WTC11 (cell line): ENCODE results near the gene LTBP1. TPM values are rescaled to one million over a fixed set of nuclear protein-coding genes. Genes with fewer than 3 reads are reported as not detected.

ENCODE experiments used
- ATAC-seq: fragments of 200-7000 bp; cut with Tn5 transposase; 2 replicates; pipeline ENCODE4 v1.10.0; 2021; ENCODE audit warnings: mild to moderate bottlenecking, moderate library complexity
- CTCF ChIA-PET: fragments of 300-600 bp; sonication (Branson Sonifier 250); formaldehyde crosslinking; loops from one replicate; lab custom pipeline; 2021; ENCODE audit warnings: antibody characterized with exemption; lab: Charles Lee
- POLR2A ChIA-PET: fragments of 350-600 bp; sonication (Branson Sonifier 250); formaldehyde crosslinking; loops from one replicate; lab custom pipeline; 2021; ENCODE audit warnings: antibody characterized with exemption; lab: Charles Lee
- DNase-seq: peaks from one replicate; pipeline ENCODE4 v3.0.0; 2021; ENCODE audit warnings: low spot score
- H3K27ac Mint-ChIP-seq: 2 replicates; pipeline ENCODE4 v1.8.0; 2021; ENCODE audit warnings: mixed read lengths
- H3K27me3 Mint-ChIP-seq: 2 replicates; pipeline ENCODE4 v1.8.0; 2021; ENCODE audit warnings: low read depth, mild to moderate bottlenecking, moderate library complexity, mixed read lengths
- H3K36me3 Mint-ChIP-seq: 2 replicates; pipeline ENCODE4 v1.8.0; 2021; ENCODE audit warnings: mixed read lengths
- H3K4me1 Mint-ChIP-seq: 2 replicates; pipeline ENCODE4 v1.8.0; 2022; ENCODE audit warnings: mixed read lengths
- H3K4me3 Mint-ChIP-seq: 2 replicates; pipeline ENCODE4 v1.8.0; 2021; ENCODE audit warnings: mild to moderate bottlenecking, moderate library complexity, mixed read lengths
- H3K9me3 Mint-ChIP-seq: 2 replicates; pipeline ENCODE4 v1.8.0; 2021; ENCODE audit warnings: mixed read lengths
- AFF4 ChIP-seq: sonication (generic); formaldehyde crosslinking; IDR thresholded peaks from 2 replicates; pipeline ENCODE4 v1.8.1; 2023; ENCODE audit warnings: mild to moderate bottlenecking, missing genetic modification reagents, borderline replicate concordance
- ATF1 ChIP-seq: sonication (generic); formaldehyde crosslinking; IDR thresholded peaks from 2 replicates; pipeline ENCODE4 v1.8.1; 2023; ENCODE audit warnings: mild to moderate bottlenecking, moderate library complexity, missing genetic modification reagents
- CDX4 ChIP-seq: fragments of 250-450 bp; sonication (Bioruptor Pico); IDR thresholded peaks from 2 replicates; pipeline ENCODE4 v1.9.0; 2021; ENCODE audit warnings: moderate library complexity, mild to moderate bottlenecking, inconsistent platforms, borderline replicate concordance
- ETV6 ChIP-seq: sonication (generic); formaldehyde crosslinking; IDR thresholded peaks from 2 replicates; pipeline ENCODE4 v1.8.1; 2022; ENCODE audit warnings: mild to moderate bottlenecking, missing genetic modification reagents
- FOXK1 ChIP-seq: sonication (generic); formaldehyde crosslinking; IDR thresholded peaks from 2 replicates; pipeline ENCODE4 v1.8.0; 2022; ENCODE audit warnings: mild to moderate bottlenecking, moderate library complexity, missing genetic modification reagents
- GRHL2 ChIP-seq: fragments of 250-450 bp; sonication (Bioruptor Pico); IDR thresholded peaks from 2 replicates; pipeline ENCODE4 v1.8.0; 2022; ENCODE audit warnings: mild to moderate bottlenecking, moderate library complexity; ENCODE audit not compliant: insufficient replicate concordance, severe bottlenecking
- MYBL2 ChIP-seq: sonication (generic); formaldehyde crosslinking; IDR thresholded peaks from 2 replicates; pipeline ENCODE4 v1.8.1; 2023; ENCODE audit warnings: mild to moderate bottlenecking, moderate library complexity, missing genetic modification reagents
- NFATC4 ChIP-seq: fragments of 250-450 bp; sonication (Bioruptor Pico); IDR thresholded peaks from 2 replicates; pipeline ENCODE4 v1.9.0; 2021; ENCODE audit warnings: mild to moderate bottlenecking
- NFYB ChIP-seq: sonication (generic); formaldehyde crosslinking; conservative IDR thresholded peaks from 2 replicates; pipeline ENCODE4 v1.8.0; 2022; ENCODE audit warnings: low read depth, missing genetic modification reagents
- OVOL2 ChIP-seq: fragments of 250-450 bp; sonication (Bioruptor Pico); IDR thresholded peaks from 2 replicates; pipeline ENCODE4 v1.9.0; 2021; ENCODE audit warnings: mild to moderate bottlenecking, borderline replicate concordance
- SOX15 ChIP-seq: fragments of 250-450 bp; sonication (Bioruptor Pico); IDR thresholded peaks from 2 replicates; pipeline ENCODE4 v1.9.0; 2021; ENCODE audit warnings: mild to moderate bottlenecking
- ZBTB21 ChIP-seq: sonication (generic); formaldehyde crosslinking; IDR thresholded peaks from 2 replicates; pipeline ENCODE4 v1.8.1; 2023; ENCODE audit warnings: mild to moderate bottlenecking, missing genetic modification reagents, borderline replicate concordance
- ZNF121 ChIP-seq: sonication (generic); formaldehyde crosslinking; IDR thresholded peaks from 2 replicates; pipeline ENCODE4 v1.8.0; 2023; ENCODE audit warnings: missing genetic modification reagents
- ZNF396 ChIP-seq: fragments of 250-450 bp; sonication (Bioruptor Pico); IDR thresholded peaks from 2 replicates; pipeline ENCODE4 v1.8.0; 2021; ENCODE audit warnings: mild to moderate bottlenecking, moderate library complexity, borderline replicate concordance
- ZNF423 ChIP-seq: fragments of 250-450 bp; sonication (Bioruptor Pico); IDR thresholded peaks from 2 replicates; pipeline ENCODE4 v2.1.2; 2022; ENCODE audit warnings: mild to moderate bottlenecking, moderate library complexity
- ZNF671 ChIP-seq: fragments of 250-450 bp; sonication (Bioruptor Pico); IDR thresholded peaks from 2 replicates; pipeline ENCODE4 v1.8.0; 2021; ENCODE audit warnings: mild to moderate bottlenecking
- total RNA-seq: library from RNA; stranded (reverse); gene quantifications from 3 replicates; pipeline ENCODE4 v1.2.3, GENCODE V29; 2021
- TF ChIP-seq, protein P1 (sequence below): fragments of 200-600 bp; IDR thresholded peaks from 2 replicates; pipeline ENCODE4 v1.8.0; 2022; ENCODE audit warnings: antibody characterized with exemption
- TF ChIP-seq, protein P2 (sequence below): sonication (generic); formaldehyde crosslinking; IDR thresholded peaks from 2 replicates; pipeline ENCODE4 v1.8.1; 2022; ENCODE audit warnings: low read depth, missing genetic modification reagents, borderline replicate concordance
- TF ChIP-seq, protein P3 (sequence below): fragments of 250-450 bp; sonication (Bioruptor Pico); IDR thresholded peaks from 2 replicates; pipeline ENCODE4 v1.8.0; 2021; ENCODE audit warnings: mild to moderate bottlenecking
- TF ChIP-seq, protein P4 (sequence below): sonication (generic); formaldehyde crosslinking; IDR thresholded peaks from 2 replicates; pipeline ENCODE4 v1.8.1; 2022; ENCODE audit warnings: mild to moderate bottlenecking, moderate library complexity, missing genetic modification reagents
- TF ChIP-seq, protein P5 (sequence below): fragments of 250-450 bp; sonication (Bioruptor Pico); conservative IDR thresholded peaks from 2 replicates; pipeline ENCODE4 v1.9.0; 2021; ENCODE audit warnings: mild to moderate bottlenecking

LTBP1 gene
- total RNA-seq, 1 experiment from 2014 or later, result 33.6 TPM

DNA sequence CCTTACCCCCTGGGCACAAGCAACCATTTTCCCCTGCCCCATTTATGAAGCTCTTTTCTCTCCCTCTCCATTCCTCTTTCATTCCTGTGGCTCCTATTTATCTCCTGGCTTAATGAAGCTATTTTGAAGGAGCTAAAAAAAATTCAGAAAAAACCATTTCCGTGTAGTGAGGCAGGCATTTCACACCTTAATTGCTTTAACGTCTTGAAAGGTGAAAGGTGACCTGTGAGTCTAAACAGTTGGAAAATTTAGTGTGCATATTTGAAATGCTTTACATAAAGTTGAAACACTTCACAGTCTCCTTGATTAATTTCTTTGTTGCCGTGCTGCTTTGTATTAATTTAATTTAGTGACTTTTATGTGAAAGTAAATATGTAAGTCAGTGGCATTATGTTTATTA, 83.6 kb downstream of the LTBP1 start:
- Mint-ChIP-seq H3K4me1 (peaks cover 4% of the 10 kb centered on the region; the same call in 1 of the 2 replicates), H3K36me3 (no peaks in the 10 kb centered on the region), H3K27me3 (no peaks in the 10 kb centered on the region), H3K27ac (peak overlapping the region; percentile 20; the same call in 1 of the 2 replicates), H3K9me3 (no peaks in the 10 kb centered on the region), H3K4me3 (no peak overlapping the region)
- DNase-seq (no peak), ATAC-seq (no peak)
- ChIA-PET CTCF (no interaction called here), POLR2A (no interaction called here)
- TF ChIP-seq, protein P1, sequence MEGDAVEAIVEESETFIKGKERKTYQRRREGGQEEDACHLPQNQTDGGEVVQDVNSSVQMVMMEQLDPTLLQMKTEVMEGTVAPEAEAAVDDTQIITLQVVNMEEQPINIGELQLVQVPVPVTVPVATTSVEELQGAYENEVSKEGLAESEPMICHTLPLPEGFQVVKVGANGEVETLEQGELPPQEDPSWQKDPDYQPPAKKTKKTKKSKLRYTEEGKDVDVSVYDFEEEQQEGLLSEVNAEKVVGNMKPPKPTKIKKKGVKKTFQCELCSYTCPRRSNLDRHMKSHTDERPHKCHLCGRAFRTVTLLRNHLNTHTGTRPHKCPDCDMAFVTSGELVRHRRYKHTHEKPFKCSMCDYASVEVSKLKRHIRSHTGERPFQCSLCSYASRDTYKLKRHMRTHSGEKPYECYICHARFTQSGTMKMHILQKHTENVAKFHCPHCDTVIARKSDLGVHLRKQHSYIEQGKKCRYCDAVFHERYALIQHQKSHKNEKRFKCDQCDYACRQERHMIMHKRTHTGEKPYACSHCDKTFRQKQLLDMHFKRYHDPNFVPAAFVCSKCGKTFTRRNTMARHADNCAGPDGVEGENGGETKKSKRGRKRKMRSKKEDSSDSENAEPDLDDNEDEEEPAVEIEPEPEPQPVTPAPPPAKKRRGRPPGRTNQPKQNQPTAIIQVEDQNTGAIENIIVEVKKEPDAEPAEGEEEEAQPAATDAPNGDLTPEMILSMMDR, result no peak
- TF ChIP-seq ZNF396, result no peak

DNA sequence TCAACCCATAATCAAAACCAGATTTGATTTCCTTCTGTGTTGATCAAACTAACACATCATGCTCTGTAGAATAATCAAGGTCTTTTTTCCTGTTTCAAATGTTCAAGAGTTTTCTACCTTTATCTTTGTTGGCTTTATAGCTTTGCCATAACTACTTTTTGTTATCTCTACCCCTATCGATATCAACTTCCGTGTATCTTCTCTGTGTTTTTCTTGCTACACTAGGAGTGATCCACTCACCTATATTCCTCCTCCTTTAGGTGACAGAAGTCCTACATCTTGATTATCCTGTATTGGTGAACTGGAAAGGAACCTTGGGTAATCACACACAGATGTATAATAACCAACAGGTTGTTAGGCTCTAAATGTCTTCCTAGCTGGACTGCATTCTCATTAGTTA, 85.5 kb downstream of the LTBP1 start:
- POLR2A ChIA-PET, result no interaction called here
- no peak for ATAC-seq
- TF ChIP-seq, protein P2, sequence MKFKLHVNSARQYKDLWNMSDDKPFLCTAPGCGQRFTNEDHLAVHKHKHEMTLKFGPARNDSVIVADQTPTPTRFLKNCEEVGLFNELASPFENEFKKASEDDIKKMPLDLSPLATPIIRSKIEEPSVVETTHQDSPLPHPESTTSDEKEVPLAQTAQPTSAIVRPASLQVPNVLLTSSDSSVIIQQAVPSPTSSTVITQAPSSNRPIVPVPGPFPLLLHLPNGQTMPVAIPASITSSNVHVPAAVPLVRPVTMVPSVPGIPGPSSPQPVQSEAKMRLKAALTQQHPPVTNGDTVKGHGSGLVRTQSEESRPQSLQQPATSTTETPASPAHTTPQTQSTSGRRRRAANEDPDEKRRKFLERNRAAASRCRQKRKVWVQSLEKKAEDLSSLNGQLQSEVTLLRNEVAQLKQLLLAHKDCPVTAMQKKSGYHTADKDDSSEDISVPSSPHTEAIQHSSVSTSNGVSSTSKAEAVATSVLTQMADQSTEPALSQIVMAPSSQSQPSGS (CRISPR knock-in tag), result no peak
- no peak for TF ChIP-seq MYBL2
- TF ChIP-seq ZNF671 (CRISPR knock-in tag), result no peak
- TF ChIP-seq, protein P3, sequence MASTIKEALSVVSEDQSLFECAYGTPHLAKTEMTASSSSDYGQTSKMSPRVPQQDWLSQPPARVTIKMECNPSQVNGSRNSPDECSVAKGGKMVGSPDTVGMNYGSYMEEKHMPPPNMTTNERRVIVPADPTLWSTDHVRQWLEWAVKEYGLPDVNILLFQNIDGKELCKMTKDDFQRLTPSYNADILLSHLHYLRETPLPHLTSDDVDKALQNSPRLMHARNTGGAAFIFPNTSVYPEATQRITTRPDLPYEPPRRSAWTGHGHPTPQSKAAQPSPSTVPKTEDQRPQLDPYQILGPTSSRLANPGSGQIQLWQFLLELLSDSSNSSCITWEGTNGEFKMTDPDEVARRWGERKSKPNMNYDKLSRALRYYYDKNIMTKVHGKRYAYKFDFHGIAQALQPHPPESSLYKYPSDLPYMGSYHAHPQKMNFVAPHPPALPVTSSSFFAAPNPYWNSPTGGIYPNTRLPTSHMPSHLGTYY (CRISPR knock-in tag), result no peak
- no peak for TF ChIP-seq AFF4 (CRISPR knock-in tag)
- no peak for TF ChIP-seq ZNF121
- TF ChIP-seq NFATC4 (CRISPR knock-in tag), result no peak
- TF ChIP-seq ZBTB21, result no peak
- no peak for TF ChIP-seq ZNF423
- no peak for TF ChIP-seq NFYB (CRISPR knock-in tag)
- TF ChIP-seq, protein P4, sequence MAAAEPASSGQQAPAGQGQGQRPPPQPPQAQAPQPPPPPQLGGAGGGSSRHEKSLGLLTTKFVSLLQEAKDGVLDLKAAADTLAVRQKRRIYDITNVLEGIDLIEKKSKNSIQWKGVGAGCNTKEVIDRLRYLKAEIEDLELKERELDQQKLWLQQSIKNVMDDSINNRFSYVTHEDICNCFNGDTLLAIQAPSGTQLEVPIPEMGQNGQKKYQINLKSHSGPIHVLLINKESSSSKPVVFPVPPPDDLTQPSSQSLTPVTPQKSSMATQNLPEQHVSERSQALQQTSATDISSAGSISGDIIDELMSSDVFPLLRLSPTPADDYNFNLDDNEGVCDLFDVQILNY (CRISPR knock-in tag), result no peak
- no peak for TF ChIP-seq ETV6
- Mint-ChIP-seq H3K27me3 (no peaks in the 10 kb centered on the region), H3K4me1 (peaks cover 4% of the 10 kb centered on the region; the same call in 1 of the 2 replicates), H3K4me3 (no peak overlapping the region), H3K27ac (no peak overlapping the region), H3K36me3 (no peaks in the 10 kb centered on the region), H3K9me3 (no peaks in the 10 kb centered on the region)
- CTCF ChIA-PET, result no interaction called here
- no peak for DNase-seq

DNA sequence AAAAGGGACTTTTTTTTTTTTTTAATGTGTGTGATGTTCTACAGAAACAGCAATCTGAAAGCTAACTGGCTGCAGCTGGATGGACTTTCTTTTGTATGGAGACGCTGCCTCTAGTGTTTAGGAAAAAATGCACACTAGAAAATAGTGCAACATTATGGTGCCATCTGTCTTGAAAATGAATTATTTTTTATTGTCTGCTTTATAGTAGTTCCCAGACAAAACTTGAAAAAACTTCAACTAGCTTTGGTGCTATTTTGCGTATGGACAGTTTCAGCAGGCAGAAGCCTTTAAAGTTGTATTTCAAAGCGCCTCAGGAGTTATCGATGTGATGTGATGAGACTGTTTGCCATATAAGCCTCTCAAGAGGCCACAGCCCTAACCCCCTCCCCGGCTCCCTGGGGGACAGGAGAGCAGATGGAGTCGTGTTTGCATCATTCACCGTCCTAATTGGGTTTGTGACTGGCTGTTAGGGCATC, 86.9 kb downstream of the LTBP1 start:
- DNase-seq, result no peak
- Mint-ChIP-seq H3K4me3 (no peak overlapping the region), H3K27ac (no peak overlapping the region), H3K36me3 (no peaks in the 10 kb centered on the region), H3K4me1 (peaks cover 4% of the 10 kb centered on the region; the same call in 1 of the 2 replicates), H3K9me3 (no peaks in the 10 kb centered on the region), H3K27me3 (no peaks in the 10 kb centered on the region)
- CTCF ChIA-PET, result interaction anchor here (0.6 kb wide), 1 partner anchor 244 kb away, joined by 3 read pairs; no protein-coding TSS in a partner anchor
- POLR2A ChIA-PET, result no interaction called here
- peak; percentile 32; the same call in 1 of the 2 replicates for ATAC-seq
- no peak for TF ChIP-seq OVOL2
- no peak for TF ChIP-seq FOXK1 (CRISPR knock-in tag)
- no peak for TF ChIP-seq GRHL2 (CRISPR knock-in tag)
- TF ChIP-seq ATF1 (CRISPR knock-in tag), result no peak
- no peak for TF ChIP-seq CDX4 (CRISPR knock-in tag)
- TF ChIP-seq SOX15 (CRISPR knock-in tag), result no peak
- TF ChIP-seq, protein P5, sequence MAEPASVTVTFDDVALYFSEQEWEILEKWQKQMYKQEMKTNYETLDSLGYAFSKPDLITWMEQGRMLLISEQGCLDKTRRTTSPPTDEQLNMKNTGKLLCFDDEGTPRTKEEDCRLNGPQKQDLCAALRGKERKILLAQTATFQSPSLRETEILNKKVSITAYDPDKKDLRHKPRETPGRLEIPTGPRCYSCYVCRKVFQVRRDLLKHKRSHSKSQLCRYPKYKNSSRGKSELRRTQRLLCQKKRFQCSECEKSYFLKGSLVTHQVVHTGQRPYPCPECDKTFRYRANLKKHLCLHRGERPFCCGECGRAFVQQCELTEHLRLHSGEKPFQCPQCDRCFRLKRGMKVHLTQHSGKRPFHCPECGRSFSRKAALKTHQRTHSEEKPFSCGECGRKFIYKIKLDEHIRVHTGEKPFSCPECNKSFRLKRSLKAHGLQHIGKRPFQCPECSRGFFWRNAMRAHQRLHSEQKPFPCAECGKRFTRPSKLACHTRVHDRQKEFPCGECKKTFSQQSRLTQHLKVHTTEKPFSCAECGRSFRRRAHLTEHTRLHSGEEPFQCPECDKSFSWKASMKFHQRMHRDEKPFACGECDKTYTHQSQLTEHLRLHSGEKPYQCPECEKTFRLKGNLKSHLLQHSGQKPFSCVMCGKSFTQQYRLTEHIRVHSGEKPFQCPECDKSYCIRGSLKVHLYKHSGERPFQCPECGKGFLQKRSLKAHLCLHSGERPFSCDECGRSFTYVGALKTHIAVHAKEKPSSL, result no peak
